ENCODE results near the gene OGA. TPM values are rescaled to one million over a fixed set of nuclear protein-coding genes. Genes with fewer than 3 reads are reported as not detected.

The OGA gene
- total RNA-seq, 1 donor from 2014 or later: 193 TPM

DNA sequence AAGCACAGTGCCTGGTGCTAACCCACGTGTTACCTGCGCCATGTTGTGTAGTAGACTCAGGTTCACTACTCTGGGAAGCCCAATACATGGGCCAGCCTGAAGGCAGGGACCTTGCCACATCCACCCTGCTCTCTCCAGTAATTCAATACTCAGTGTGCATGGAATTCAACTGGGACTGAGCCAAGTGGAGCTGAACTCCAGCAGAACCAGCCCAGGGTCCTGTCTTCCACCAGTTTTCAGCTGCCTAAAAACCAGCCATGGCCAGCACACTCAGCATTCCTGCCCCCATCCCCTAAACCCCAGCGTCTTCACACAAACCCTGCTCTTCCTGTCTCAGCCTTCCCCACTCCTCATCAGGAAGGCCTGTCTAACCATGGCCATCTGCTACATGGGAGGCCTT is 57.7 kb downstream of the OGA start:
- DNase-seq (ENCODE audit: low spot score): no peak

DNA sequence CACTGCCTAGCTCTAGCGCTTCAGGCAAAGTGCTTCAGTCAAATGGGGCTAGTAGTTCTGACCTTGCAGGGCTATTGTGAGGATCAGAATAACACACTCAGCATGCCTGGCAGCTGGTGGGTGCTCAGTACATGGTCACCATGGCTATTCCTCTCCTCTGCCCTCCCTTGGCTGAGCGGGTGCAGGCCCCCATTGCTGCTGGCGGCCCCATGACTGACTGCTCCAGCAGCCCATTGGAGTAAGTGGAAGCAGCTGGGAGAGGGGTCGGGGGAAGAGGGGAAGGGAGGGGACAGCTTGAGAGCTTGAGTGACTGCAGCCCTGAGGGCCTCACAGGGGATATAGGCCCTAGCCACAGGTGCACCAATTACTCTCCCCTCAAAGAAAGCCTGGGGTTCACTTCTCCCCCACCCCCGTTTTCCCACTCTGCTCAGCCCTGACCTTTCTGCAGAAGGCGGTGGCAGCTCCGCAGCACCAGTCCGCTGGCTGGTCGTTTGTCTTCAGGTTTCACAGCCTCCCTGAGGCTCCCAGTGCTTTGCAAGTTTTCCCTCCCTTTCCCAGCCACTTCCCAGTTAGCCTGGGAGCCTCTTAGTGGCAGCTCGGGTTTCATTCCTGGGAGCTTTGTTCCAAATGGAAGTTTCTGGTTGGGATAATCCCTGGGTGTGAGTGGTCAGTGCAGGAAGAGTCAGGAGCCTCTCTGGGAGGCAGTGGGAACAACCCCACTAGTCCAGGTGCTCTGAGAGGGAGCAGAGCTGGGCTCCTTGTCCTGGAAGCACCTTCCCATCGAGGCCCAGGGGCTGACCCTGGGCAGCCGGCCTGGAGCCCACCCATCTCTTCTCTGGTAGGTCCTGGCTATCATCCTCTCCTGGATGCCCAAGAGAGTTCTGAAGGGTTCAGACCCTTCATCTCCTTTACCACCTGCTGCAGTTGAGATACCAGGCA is 58.7 kb downstream of the OGA start:
- no peak for DNase-seq (ENCODE audit: low spot score)

DNA sequence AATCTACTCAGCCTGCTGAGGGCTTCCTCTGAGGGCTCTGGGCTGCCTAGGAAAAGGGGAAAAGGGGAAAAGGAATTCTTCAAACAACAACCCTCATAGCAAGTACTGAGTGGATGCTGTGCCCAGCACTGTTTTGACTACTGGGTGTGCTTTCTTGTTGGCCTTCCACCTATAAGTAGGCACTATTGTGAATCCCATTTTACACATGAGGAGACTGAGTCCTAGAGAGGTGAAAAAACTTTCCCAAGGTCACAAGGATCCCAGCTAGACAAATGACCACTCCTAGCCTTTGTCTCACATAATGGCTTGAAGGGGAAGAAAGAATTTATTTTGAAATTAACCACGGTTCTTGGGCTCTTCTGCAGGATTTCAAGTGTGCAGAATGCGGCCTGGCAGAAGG is 59.4 kb downstream of the OGA start:
- DNase-seq (ENCODE audit: low spot score): no peak

DNA sequence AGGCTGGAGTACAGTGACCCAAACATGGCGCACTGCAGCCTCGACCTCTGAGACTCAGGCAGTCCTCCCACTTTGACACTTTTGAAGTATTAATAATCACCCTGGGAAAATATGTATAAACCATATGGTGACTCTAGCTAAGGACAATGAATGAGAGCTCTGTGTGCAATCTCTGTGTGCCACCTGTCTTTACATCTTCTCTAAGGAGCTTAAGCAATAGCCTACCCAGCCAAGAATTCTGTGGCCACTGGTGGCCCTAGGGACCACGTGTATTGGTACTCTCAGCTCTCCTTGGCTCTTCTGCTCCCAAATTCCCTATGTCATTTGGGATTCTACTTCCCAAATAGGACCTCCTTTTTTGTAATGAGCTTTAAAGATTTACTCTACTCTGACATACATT is 66.0 kb downstream of the OGA start:
- no peak for DNase-seq (ENCODE audit: low spot score)

DNA sequence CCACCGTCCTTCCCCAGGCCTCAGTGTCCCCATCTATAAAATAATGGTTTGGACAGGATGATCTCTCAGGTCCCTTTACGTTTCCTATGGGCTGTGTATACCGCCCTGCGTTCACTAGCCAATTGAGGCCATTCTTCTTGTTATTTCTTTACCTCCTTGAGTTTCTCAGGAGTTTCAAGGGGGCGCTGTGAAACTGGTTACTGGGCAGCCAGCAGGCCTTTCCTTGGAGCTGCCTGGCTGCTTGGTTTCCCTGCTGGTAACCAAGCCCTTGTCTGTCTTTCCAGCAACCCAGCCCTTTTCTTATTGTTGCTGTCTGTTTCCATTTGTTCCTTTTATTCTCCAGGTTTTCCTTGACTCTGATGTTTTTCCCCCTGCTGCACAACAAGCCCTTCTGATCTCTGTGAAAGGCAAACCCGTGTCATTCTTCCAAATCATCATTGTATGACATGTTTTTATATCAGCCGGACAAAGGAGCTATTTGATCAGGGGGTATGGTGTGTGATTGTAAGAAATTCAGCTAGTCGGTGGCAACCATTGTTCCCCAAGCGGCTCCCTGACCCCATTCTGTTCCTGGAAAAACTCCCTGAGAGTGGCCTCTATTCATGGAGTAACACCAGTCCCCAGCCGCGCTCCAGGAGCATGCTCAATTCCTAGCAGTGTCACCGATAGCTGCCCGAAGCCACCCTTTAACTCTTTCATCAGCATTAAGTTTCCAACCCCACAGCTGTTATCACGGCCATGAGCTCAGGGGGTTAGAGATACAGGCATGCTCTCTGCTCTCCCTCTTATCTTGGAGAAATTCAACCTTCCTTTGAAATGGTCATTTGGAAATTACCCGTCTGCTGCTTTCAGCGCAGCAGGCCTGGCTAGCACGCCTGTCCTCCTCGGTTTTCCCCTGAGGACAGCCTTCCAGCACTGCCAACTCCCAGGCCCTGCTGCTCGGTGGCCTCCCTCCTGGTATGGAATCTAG is 68.9 kb downstream of the OGA start:
- no peak for DNase-seq (ENCODE audit: low spot score)

DNA sequence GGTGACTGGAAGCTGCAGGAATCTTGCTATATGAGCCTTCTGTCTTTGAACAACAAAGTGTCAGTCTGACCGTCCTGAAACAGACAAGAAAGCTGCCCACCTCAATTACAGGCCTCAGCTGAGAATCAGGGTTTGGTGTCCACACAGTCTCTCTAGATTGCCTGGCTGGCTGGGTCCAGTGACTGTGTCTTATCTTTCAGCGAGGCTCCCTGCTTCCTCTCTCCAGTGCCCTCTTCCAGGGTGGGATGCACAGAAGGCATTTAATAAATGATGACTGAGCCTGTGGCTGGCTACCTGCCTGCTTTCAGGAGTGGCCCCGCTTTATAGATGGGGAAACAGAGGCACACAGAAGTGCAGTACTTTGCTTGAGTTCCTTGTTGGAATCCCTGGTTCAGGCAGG is 69.7 kb downstream of the OGA start:
- no peak for DNase-seq (ENCODE audit: low spot score)

DNA sequence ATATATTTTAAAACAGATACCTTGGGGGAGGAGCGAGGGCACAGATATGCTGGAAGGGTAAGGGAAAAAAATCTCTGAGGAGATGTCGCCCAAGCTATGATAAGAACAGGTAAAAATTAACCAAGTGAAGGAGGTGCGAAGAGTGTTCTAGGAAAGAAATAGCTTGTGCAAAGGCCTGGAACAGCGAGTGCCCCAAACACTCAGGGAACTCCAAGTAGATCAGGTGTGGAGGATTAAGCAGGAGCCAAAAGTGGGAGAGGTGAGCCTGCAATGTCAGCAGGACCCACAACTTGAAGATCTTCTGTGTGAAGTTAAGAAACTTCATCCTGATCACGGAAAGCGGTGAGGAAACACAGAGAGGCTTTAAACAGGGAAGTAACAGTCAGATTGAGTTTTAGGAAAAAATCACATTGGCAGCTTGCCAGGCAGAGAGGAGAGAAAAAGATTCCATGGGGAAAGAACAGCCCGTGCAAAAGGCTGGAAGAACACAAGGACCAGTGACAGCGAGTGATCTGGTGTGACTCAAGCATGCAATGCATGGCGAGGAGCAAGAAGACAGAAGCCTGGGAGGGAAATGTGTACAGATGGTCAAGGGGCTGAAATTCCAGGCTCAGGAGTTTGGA is 73.1 kb downstream of the OGA start:
- no peak for DNase-seq (ENCODE audit: low spot score)

DNA sequence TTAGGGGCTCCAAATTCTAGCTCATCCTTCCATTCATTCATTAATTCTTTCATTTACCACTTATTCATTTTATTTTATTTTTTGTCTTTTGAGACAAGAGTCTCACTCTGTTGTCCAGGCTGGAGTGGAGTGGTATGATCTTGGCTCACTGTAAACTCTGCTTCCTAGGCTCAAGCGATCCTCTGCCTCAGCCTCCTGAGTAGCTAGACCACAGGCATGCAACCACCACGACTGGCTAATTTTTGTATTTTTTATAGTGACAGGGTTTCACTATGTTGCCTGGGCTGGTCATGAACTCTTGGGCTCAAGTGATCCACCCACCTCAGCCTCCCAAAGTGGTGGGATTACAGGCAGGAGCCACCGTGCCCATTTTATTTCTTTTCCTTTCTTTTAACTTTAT is 74.0 kb downstream of the OGA start:
- DNase-seq (ENCODE audit: low spot score): no peak

DNA sequence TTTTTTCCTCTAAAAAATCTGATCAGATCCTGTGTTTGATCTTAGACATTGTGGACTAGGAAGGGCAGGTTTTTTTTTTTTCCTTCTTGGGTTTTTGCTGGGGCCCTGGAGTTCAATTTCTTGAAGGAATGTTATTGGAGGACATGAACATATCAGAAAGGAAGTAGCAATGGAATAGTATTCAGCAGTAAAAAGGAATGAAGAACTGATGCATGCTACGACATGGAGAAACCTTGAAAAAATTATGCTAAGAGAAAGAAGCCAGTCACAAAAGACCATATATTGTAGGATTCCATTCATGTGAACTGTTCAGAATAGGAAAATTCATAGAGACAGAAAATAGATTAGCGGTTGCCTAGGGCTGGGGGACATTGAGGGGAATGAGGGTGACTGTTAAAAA is 76.3 kb downstream of the OGA start:
- DNase-seq (ENCODE audit: low spot score): no peak

DNA sequence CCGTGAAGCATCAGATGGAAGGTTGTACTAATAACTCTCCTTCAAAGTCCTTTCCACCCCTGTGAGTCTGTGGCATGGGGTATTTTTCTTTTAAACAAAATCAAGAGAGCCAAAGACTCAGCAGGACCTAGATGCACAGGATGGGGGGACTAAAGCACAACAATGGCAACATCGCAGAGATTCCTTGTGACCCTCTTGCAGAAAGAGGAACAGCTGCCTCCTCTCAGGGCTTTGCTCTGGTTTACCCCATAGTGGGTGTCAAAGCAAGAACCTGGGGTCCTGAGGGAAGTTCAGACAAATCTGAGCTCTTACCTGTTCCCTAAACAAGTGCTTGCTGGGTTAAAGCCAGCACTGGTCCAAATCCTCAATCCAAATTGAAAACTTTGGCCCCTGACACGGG is 81.6 kb downstream of the OGA start:
- no peak for DNase-seq (ENCODE audit: low spot score)

Other genes with a start within 250 kb of the OGA start
- gene POLL, start 230.2 kb downstream of the OGA start, total RNA-seq: 35.9 TPM
- gene DPCD, start 230.1 kb downstream of the OGA start, total RNA-seq: 18.0 TPM
- 94.5 TPM for gene FBXW4, start 123.3 kb downstream of the OGA start, total RNA-seq
- gene FGF8, start 42.3 kb downstream of the OGA start, total RNA-seq: not detected
- gene NPM3, start 35.0 kb downstream of the OGA start, total RNA-seq: 45.7 TPM
- 5.7 TPM for gene KCNIP2, start 25.4 kb upstream of the OGA start, total RNA-seq
- 26.5 TPM for gene ARMH3, start 237.7 kb upstream of the OGA start, total RNA-seq
- gene HPS6, start 246.9 kb upstream of the OGA start, total RNA-seq: 16.0 TPM

Data from ureter (tissue), 1 donor.